Neural progenitor cell (in vitro differentiated cells): ENCODE data around the gene TBP.

ENCODE experiments used
- CTCF ChIP-seq: fragments of 200-600 bp; sonication (generic); IDR thresholded peaks from 2 replicates; pipeline ENCODE4 v1.5.1; 2017; ENCODE audit warnings: antibody characterized with exemption, mild to moderate bottlenecking
- EZH2 ChIP-seq: fragments of 200-600 bp; sonication (generic); IDR thresholded peaks from 2 replicates; pipeline ENCODE4 v1.6.1; 2017; ENCODE audit warnings: antibody characterized with exemption, mild to moderate bottlenecking, moderate library complexity
- EZH2phosphoT487 ChIP-seq: fragments of 200-600 bp; sonication (generic); IDR thresholded peaks from 2 replicates; pipeline ENCODE4 v1.6.1; 2017; ENCODE audit warnings: antibody characterized with exemption

DNA sequence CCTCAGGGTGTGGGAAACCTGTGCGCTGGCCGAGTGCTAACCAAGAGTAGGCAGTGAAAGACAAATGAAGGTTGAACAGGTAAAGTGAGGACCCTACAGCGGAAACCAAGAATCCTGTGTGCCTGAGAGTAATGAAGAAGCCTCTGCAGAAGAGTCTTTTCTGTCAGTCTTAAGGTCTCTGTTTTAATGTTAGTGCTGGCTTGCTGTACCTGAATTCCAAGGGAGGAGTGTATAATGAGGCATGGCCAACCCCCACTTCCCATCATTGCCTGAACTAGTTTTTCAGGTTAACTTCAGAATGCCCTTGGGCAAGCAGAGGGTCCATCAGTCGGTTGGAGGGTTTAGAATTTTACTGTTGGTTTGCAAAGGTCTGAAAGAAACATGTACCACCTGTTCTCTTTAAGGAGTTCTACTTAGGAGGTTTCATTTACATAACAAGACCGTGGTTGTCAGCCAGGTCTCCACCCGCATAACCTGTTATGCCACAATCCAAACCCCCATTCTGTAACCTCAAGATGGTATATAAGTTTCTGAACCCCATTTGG is 30.9 kb downstream of the TBP start:
- TF ChIP-seq CTCF (no peak), EZH2 (no peak), EZH2phosphoT487 (no peak)
